Measurements from ENCODE around the gene GOLGA6L10.
"Not testable (repeated sequence)": the region's sequence is repeated elsewhere in the genome, so short reads cannot be mapped to it uniquely, and the experiment has no call there.

GOLGA6L10 gene

DNA sequence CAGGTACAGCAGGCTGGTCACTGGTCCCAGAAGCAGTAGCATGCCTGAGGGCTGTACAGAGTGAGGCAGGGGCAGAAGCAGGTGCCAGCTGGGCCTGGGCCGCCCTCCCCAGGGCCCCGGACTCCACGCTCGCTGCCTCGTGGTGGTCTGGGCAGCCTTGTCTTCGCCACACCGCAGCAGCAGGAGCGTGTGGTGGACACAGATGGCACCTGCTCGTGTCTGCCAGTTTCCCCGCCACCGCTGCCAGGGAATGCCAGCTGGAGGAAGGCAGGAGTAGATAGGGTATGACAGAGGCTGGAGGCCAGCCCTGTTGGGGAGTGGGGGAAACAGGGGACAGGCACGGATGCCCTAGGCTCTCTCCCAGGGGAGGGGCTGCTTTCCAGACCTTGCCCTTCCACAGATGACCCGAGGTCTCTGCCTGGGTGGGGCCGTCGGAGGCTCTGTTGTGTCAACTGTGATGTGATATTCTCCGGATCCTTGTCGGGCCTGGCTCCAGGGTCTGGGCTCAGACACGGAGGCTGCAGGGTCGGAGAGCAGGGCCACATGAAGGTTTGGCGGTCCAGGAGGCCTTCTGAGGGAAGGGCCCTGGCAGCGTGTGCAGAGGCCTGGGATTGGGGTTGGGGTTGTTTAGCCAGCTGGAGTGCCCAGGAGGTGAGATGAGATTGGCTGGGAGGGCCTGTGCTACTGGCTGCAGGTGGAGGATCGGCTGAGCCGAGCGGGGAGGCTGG lies 33.6 kb downstream of the GOLGA6L10 start:
- Histone ChIP-seq H3K4me3 (ENCODE audit: low read length) (no peak overlapping the region), H3K27me3 (ENCODE audit: control insufficient read depth, insufficient read depth, low read length) (no peaks in the 10 kb centered on the region), H3K36me3 (ENCODE audit: control insufficient read depth, low read depth, low read length) (no peaks in the 10 kb centered on the region), H3K9ac (ENCODE audit: low read length) (no peak overlapping the region), H3K9me3 (ENCODE audit: control insufficient read depth, low read depth, low read length) (no peaks in the 10 kb centered on the region), H3K27ac (ENCODE audit: low read length) (no peak overlapping the region), H3K4me1 (ENCODE audit: control insufficient read depth, low read depth, low read length) (no peaks in the 10 kb centered on the region)

DNA sequence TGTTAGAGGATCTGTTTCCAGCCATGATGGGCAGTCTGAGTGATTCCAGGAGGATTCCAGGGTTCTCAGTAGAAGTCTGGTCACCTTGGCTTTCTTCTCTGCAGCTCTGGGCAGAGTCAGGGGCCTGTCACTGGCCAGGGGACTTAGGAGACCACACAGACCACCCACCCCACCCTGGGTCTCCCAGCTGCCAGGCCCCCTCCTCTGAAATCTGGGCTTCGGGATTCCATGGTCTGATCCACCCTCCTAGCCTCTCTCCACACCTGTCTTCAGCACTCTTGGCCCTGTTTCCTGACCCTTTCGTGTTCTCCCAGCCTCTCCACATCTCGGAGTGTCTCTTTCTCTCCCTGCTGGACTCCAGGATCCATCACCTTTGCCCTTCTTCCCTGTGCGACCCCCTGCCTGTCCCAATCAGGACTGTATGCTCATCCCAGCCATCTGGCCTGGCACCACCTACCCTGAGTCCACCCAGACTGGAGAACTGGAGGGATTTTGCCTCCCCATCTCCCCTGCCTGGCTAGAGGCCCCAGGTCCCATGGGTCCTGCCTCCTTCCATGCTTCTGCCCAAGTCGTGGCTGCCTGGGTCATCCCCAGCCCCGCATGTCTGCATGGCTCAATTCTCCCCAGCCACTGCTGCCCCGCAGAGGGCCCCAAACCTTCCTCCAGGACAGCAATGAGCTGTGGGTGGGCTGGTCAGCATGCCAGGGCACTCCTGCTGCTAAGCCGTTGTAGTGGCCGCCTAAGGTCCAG lies 34.3 kb downstream of the GOLGA6L10 start:
- no peaks in the 10 kb centered on the region for H3K27me3 ChIP-seq (ENCODE audit: control insufficient read depth, insufficient read depth, low read length)

DNA sequence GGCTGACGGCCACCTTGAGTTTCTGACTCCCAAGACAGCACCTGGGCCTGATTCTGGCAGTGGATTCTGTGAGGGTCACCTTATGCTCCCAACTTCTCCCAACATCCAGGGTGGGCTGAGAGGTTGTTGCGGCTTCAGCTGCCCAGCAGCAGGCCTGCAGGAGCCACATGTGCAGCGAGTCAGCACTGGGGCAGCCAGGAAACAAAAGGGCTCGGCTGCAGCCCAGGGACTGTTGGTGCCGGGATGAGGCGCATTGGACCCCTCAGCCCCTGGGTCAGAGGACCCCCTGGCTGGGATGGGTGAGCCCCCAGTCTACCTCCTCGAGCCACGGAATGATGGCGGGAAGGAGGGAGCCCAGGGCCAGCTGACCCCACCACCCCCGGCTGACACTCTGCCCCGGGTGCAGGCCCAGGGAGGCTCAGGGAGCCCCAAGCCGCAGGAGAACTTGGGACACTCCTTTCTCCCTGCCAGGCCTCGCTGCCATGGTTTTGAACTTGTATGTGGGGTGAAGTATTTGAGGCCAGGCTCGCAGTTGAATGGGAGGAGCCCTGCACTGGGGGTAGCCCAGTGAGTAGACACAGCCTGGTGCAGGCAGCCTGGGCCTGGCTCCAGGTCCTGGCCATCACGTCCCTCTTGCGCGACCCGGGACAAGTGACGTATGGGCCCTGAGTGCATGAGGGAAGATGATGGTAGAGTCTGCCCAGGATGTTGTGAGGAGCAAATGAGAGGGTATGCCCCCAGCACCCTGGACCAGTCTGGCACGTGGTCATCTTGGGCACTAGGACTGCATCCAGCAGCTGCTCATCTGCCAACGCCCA lies 35.1 kb downstream of the GOLGA6L10 start:
- H3K4me1 ChIP-seq (ENCODE audit: control insufficient read depth, low read depth, low read length); H3K36me3 ChIP-seq (ENCODE audit: control insufficient read depth, low read depth, low read length): not testable (repeated sequence)

More for the DNA sequence above, 34.3 kb downstream of the GOLGA6L10 start:
- Histone ChIP-seq H3K36me3 (ENCODE audit: control insufficient read depth, low read depth, low read length) (no peaks in the 10 kb centered on the region), H3K27ac (ENCODE audit: low read length) (no peak overlapping the region), H3K4me1 (ENCODE audit: control insufficient read depth, low read depth, low read length) (no peaks in the 10 kb centered on the region), H3K9me3 (ENCODE audit: control insufficient read depth, low read depth, low read length) (no peaks in the 10 kb centered on the region), H3K4me3 (ENCODE audit: low read length) (no peak overlapping the region), H3K9ac (ENCODE audit: low read length) (no peak overlapping the region)

DNA sequence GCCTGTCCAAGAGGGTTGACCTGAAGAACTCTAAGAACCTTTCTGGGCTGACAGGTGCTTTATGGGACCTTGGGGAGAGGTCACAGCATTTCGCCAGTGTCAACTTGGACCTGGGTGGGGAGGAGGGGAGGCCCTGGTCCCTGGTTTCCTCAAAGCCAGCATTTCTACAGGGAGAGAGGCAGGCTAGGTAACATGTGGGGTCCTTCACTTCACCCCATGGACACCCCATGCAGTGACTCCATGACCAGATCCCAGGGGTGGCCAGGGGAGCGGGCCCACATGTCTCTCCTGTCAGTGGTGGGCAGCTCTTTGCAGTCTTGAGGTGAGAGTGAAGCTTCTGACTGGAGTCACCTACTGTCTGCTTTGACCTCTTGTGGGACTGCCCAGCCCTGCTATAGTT lies 35.8 kb downstream of the GOLGA6L10 start:
- Histone ChIP-seq H3K27ac (ENCODE audit: low read length) (no peak overlapping the region), H3K27me3 (ENCODE audit: control insufficient read depth, insufficient read depth, low read length) (no peaks in the 10 kb centered on the region), H3K9ac (ENCODE audit: low read length) (no peak overlapping the region), H3K4me3 (ENCODE audit: low read length) (no peak overlapping the region), H3K9me3 (ENCODE audit: control insufficient read depth, low read depth, low read length) (no peaks in the 10 kb centered on the region), H3K36me3 (ENCODE audit: control insufficient read depth, low read depth, low read length) (no peaks in the 10 kb centered on the region), H3K4me1 (ENCODE audit: control insufficient read depth, low read depth, low read length) (no peaks in the 10 kb centered on the region)

More for the DNA sequence above, 35.1 kb downstream of the GOLGA6L10 start:
- not testable (repeated sequence) for H3K9ac ChIP-seq (ENCODE audit: low read length); H3K9me3 ChIP-seq (ENCODE audit: control insufficient read depth, low read depth, low read length); H3K4me3 ChIP-seq (ENCODE audit: low read length); H3K27me3 ChIP-seq (ENCODE audit: control insufficient read depth, insufficient read depth, low read length); H3K27ac ChIP-seq (ENCODE audit: low read length)

DNA sequence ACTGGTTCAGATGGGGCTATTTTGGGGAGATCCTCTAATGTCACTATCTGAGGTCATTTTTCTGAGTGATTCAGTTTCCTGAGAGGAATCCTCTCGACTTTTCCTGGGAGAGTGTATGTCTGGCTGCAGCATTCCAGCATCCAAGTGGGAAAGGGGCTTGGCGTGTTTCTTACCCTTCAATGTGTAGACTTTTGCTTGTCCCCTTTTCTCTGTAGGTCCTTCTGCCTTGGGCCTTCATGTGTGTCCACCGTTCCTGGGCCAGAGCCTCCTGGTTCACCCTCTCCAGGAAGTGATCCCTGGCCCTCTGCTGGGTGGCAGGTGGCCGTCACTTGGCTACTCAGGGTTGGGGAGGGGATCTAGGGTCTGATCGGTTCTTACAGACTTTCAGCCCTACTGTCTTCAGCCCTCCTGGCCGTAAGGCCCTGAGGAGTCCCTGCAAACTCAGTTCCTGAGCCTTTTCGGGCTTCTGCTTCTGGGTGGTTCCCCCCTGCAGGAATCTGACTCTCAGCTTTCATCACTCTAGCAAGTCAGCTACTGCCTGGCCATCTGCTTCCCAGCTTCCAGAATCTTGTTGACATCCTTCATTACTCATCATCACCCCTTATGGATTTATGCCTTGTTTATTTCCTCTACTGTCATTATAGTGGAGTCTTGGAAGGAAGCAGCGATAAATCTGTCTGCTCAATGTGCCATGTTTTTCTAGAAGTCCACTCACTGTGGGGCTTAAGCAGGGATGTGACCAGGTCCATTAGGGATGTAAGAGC lies 36.5 kb downstream of the GOLGA6L10 start:
- Histone ChIP-seq H3K27ac (ENCODE audit: low read length) (no peak overlapping the region), H3K4me1 (ENCODE audit: control insufficient read depth, low read depth, low read length) (no peaks in the 10 kb centered on the region), H3K36me3 (ENCODE audit: control insufficient read depth, low read depth, low read length) (no peaks in the 10 kb centered on the region)

DNA sequence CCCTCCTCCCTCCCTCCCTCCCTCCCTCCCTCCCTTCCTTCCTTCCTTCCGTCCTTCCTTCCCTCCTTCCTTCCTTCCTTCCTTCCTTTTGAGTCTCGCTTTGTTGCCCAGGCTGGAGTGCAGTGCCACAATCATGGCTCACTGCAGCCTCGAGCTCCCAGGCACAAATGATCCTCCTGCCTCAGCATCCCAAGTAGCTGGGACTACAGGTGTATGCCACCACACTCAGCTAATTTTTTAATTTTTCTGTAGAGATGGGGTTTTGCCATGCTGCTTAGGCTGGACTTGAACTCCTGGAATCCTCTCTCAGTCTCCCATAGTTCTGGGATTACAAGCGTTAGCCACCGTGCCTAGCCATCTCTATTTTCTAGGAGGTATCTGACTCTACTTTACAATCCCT lies 38.0 kb downstream of the GOLGA6L10 start:
- H3K27ac ChIP-seq (ENCODE audit: low read length); H3K36me3 ChIP-seq (ENCODE audit: control insufficient read depth, low read depth, low read length); H3K27me3 ChIP-seq (ENCODE audit: control insufficient read depth, insufficient read depth, low read length); H3K4me1 ChIP-seq (ENCODE audit: control insufficient read depth, low read depth, low read length); H3K4me3 ChIP-seq (ENCODE audit: low read length); H3K9me3 ChIP-seq (ENCODE audit: control insufficient read depth, low read depth, low read length); H3K9ac ChIP-seq (ENCODE audit: low read length): not testable (repeated sequence)

More for the DNA sequence above, 36.5 kb downstream of the GOLGA6L10 start:
- Histone ChIP-seq H3K27me3 (ENCODE audit: control insufficient read depth, insufficient read depth, low read length) (no peaks in the 10 kb centered on the region), H3K9ac (ENCODE audit: low read length) (no peak overlapping the region), H3K4me3 (ENCODE audit: low read length) (no peak overlapping the region), H3K9me3 (ENCODE audit: control insufficient read depth, low read depth, low read length) (no peaks in the 10 kb centered on the region)

DNA sequence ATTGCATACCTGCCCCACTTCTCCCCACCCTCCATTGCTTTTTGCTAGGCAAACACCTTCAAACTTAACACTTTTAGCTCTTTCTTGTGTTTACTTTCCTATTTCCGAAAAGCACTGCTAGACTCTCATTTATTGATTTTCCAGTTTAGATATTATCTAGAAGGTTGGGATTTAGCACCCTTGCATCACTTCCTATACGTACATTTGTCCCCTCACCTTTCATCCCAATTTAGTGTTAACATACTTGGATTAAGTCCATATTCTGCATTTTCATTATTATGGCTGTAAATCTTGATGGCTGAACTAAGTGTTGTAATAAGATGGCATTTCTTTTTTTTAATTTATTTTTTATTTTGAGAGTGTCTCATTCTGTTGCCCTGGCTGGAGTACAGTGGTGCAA lies 39.5 kb downstream of the GOLGA6L10 start:
- H3K9me3 ChIP-seq (ENCODE audit: control insufficient read depth, low read depth, low read length), result no peaks in the 10 kb centered on the region
- no peaks in the 10 kb centered on the region for H3K4me1 ChIP-seq (ENCODE audit: control insufficient read depth, low read depth, low read length)
- H3K27me3 ChIP-seq (ENCODE audit: control insufficient read depth, insufficient read depth, low read length), result no peaks in the 10 kb centered on the region
- H3K9ac ChIP-seq (ENCODE audit: low read length), result no peak overlapping the region
- H3K27ac ChIP-seq (ENCODE audit: low read length), result no peak overlapping the region
- no peaks in the 10 kb centered on the region for H3K36me3 ChIP-seq (ENCODE audit: control insufficient read depth, low read depth, low read length)
- no peak overlapping the region for H3K4me3 ChIP-seq (ENCODE audit: low read length)

DNA sequence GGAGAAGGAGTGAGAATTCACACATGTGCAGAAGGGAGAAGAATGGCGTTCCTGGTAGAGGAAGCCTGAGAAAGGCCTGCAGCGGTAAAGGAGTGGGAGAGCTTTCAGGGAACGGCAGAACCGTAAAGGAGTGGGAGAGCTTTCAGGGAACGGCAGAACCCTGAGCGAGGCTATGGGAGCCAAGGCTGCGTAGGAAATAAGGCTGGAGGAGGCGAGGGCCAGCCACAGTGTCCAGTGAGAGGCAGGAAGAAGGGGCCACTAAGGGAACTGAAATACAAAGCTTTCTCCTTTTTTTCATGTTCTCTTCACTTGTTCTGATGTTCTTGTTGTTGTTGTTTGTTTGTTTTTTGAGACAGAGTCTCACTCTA lies 41.6 kb downstream of the GOLGA6L10 start:
- Histone ChIP-seq H3K27me3 (ENCODE audit: control insufficient read depth, insufficient read depth, low read length) (no peaks in the 10 kb centered on the region), H3K27ac (ENCODE audit: low read length) (no peak overlapping the region)

DNA sequence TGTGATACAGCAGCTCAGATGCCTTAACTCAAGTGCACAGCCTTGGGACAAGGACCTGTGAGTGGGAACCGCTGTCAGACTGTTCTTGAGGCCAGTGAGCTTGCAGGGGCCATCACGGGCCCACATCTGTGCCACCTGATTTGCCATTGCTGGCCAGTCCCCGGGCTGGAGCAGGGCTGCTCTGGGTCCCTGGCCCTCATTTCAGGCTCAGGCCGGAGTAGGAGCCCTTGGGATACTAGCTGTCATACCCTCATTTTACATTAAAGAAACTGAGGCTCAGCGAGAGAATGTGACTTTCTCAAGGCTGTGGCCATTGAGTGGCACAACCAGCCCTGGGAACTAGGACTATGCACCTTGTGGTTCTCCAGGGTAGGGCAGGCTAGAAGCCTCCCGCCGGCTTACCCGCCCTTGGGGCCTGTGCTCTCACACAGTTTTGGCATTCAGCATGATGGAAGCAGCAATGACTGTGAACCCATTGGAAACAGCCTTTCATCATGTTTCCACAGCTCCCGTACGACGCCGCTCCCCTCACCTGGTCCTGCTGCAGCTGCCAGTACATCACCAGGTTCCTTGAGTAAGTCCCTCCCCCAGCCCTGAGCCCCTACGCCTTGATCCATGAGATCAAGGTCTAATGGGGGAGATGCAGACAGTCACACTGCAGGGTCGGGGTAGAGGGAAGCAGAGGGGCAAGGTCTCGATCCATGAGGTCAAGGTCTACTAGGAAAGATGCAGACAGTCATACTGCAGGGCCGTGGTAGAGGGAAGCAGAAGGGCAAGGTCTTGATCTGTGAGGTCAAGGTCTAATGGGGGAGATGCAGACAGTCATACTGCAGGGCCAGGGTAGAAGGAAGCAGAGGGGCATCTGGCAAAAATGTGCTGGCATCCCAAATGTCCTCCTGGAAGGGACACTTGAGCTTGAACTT lies 42.2 kb downstream of the GOLGA6L10 start:
- no peak overlapping the region for H3K27ac ChIP-seq (ENCODE audit: low read length)
- no peaks in the 10 kb centered on the region for H3K9me3 ChIP-seq (ENCODE audit: control insufficient read depth, low read depth, low read length)
- no peak overlapping the region for H3K4me3 ChIP-seq (ENCODE audit: low read length)
- H3K9ac ChIP-seq (ENCODE audit: low read length), result no peak overlapping the region
- no peaks in the 10 kb centered on the region for H3K27me3 ChIP-seq (ENCODE audit: control insufficient read depth, insufficient read depth, low read length)
- H3K36me3 ChIP-seq (ENCODE audit: control insufficient read depth, low read depth, low read length), result no peaks in the 10 kb centered on the region
- H3K4me1 ChIP-seq (ENCODE audit: control insufficient read depth, low read depth, low read length), result no peaks in the 10 kb centered on the region

More for the DNA sequence above, 41.6 kb downstream of the GOLGA6L10 start:
- H3K4me3 ChIP-seq (ENCODE audit: low read length), result no peak overlapping the region
- no peaks in the 10 kb centered on the region for H3K9me3 ChIP-seq (ENCODE audit: control insufficient read depth, low read depth, low read length)
- no peak overlapping the region for H3K9ac ChIP-seq (ENCODE audit: low read length)
- no peaks in the 10 kb centered on the region for H3K36me3 ChIP-seq (ENCODE audit: control insufficient read depth, low read depth, low read length)
- H3K4me1 ChIP-seq (ENCODE audit: control insufficient read depth, low read depth, low read length), result no peaks in the 10 kb centered on the region

DNA sequence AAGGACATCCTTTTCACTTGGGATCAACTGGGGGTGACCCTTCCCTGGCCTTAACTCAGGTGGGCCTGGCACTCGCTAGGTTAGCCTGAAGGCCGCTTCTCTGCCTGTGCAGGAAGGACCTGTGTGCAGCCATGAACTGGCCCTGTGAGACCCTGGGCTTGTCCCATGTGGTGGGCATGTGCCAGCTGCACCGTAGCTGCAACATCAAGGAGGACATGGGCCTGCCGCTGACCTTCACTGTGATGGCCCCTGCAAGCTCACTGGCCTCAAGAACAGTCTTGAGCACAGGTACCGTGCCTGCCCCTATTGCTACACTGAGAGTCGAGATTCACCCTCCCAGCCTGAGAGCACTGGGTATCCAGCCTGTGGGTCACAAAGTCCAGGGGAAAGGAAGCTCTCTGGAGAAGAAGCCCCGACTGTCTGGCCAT lies 43.6 kb downstream of the GOLGA6L10 start:
- Histone ChIP-seq H3K27ac (ENCODE audit: low read length) (no peak overlapping the region), H3K27me3 (ENCODE audit: control insufficient read depth, insufficient read depth, low read length) (no peaks in the 10 kb centered on the region), H3K4me3 (ENCODE audit: low read length) (no peak overlapping the region), H3K9me3 (ENCODE audit: control insufficient read depth, low read depth, low read length) (no peaks in the 10 kb centered on the region), H3K4me1 (ENCODE audit: control insufficient read depth, low read depth, low read length) (no peaks in the 10 kb centered on the region), H3K9ac (ENCODE audit: low read length) (no peak overlapping the region), H3K36me3 (ENCODE audit: control insufficient read depth, low read depth, low read length) (no peaks in the 10 kb centered on the region)
